ENCODE results near the gene APOC1.
"Not testable (repeated sequence)": the region's sequence is repeated elsewhere in the genome, so short reads cannot be mapped to it uniquely, and the experiment has no call there.

The APOC1 gene

DNA sequence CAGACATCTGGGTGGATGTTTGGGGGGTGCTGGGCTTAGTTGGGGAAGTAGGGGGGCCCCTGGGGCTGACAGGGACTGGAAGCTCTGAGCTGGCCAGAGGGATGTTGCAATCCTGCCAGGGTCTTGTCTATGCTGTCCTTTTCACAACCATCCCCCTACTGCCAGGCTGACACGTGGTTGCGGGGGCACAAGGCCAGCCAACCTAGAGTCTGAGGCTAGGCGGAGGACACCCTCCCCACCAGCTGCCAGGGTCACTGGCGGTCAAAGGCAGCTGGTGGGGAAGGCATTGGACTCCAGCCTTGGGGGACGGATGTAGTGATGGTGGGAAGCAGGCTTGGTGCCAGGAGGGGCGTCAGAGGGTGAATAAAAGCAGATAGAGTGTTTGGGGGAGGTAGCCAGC lies 1.6 kb upstream of the APOC1 start:
- DNase-seq (ENCODE audit: low read depth, low spot score) = no peak

DNA sequence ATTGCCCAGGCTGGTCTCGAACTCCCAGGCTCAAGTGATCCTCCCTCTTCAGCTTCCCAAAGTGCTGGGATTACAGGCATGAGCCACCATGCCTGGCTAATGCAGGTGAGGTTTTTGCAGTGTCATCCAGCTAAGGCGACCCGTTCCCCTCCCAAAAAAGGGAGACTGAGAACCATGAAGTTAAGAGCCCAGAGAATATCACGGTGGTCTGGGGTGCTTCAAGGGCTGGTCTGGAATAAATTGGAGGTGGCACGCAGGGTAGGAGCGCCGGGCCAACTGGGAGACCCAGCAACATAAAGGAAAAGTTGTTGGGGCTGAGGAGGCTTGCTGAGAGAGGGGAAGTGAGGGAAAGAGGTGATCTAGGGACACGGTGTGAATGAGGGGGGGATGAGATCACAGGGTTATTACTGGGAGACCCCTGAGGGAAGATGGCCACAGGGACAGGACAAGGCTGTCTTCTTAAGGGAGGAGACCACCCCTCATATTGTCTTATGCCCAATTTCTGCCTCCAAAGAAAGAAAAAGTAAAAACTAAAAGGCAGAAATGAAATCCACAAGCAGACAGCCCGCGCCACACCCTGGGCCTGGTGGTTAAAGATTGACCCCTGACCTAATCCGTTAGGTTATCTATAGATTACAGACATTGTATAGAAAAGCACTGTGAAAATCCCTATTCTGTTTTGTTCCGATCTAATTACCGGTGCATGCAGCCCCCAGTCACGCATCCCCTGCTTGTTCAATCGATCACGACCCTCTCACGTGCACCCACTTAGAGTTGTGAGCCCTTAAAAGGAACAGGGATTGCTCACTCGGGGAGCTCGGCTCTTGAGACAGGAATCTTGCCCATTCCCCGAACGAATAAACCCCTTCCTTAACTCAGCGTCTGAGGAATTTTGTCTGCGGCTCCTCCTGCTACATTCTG lies 636 bp upstream of the APOC1 start:
- not testable (repeated sequence) for DNase-seq (ENCODE audit: low read depth, low spot score)

- DNase-seq (ENCODE audit: low read depth, low spot score) = no peak
These were observed 9.9 kb downstream of the APOC1 start for GRCh38 chr19:44924243-44924725.

DNA sequence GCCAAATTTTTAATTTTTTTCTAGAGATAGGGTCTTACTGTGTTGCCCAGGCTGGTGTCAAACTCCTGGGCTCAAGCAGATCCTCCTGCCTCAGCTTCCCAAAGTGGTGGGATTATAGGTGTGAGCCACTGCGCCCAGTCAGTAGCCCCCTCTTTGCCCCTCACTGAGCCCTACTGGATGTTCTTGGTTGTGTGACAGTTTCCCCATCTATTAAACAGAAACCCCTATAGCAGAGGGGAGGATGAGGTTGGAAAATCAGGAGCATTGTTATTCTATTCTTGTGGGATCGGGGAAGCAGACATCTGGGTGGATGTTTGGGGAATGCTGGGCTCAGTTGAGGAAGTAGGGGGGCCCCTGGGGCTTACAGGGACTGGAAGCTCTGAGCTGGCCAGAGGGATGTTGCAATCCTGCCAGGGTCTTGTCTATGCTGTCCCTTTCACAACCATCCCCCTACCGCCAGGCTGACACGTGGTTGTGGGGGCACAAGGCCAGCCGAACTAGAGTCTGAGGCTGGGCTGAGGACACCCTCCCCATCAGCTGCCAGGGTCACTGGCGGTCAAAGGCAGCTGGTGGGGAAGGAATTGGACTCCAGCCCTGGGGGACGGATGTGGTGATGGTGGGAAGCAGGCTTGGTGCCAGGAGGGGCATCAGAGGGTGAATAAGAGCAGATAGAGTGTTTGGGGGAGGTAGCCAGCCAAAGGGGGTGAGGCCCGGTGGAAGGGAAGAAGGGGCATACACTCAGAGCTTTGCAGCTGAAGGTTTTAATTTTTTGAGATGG lies 10.9 kb downstream of the APOC1 start:
- DNase-seq (ENCODE audit: low read depth, low spot score) = peak; percentile 19

DNA sequence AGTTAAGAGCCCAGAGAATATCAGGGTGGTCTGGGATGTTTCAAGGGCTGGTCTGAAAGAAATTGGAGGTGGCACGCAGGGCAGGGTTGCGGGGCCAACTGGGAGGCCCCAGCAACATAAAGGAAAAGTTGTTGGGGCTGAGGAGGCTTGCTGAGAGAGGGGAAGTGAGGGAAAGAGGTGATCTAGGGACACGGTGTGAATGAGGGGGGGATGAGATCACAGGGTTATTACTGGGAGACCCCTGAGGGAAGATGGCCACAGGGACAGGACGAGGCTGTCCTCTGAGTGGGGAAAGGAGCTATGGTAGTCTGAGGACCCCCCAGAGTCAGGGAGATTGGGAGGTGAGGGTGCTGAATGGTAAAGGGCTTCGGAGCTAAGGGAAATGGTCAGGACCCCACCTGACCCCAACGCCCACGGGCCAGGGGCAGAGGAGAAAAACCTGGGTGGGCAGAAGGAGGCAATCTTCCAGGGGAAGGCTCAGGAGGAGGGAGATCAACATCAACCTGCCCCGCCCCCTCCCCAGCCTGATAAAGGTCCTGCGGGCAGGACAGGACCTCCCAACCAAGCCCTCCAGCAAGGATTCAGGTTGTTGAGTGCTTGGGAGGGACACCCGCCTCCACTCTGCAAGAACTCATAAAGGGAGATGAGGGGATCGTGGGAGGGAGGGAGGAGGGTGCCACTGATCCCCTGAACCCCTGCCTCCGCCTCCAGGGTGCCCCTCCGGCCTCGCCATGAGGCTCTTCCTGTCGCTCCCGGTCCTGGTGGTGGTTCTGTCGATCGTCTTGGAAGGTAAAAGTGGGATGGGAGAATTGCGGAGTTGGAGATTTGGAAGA lies 12.1 kb downstream of the APOC1 start:
- not testable (repeated sequence) for DNase-seq (ENCODE audit: low read depth, low spot score)

GRCh38 chr19:44927746-44928145 lies 13.3 kb downstream of the APOC1 start:
- DNase-seq (ENCODE audit: low read depth, low spot score) = peak; percentile 68

DNA sequence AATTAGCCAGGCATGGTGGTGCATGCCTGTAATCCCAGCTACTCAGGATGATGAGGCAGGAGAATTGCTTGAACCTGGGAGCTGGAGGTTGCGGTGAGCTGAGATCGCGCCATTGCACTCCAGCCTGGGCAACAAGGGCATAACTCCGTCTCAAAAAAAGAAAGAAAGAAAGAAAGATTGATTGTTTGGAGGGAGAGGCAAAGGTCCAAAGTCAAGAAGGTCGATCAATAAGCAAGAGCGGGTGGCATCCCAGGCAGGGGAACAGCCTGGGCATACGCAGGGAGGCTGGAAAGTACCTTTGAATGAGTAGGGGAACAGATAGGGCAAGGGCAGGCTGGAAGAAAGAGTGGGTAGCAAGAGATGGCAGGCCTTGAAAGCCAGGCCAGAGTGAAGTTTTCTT lies 15.7 kb downstream of the APOC1 start:
- no peak for DNase-seq (ENCODE audit: low read depth, low spot score)

DNA sequence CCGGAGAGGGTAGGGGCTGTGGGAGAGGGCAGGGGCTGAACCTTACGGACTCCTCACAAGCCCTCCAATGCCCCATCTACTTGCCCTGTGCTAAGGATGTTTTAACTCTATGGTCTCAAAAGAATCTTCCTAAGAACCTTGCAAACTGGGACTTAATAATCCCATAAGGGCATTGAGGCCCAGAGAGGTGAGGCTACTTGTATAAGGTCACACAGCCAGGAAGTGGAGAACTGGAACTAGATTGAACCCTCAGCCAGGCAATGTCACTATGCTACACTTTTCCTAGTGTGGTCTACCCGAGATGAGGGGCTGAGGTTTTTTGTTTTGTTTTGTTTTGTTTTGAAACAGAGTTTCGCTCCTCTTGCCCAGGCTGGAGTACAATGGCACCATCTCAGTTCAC lies 17.1 kb downstream of the APOC1 start:
- DNase-seq (ENCODE audit: low read depth, low spot score) = no peak

DNA sequence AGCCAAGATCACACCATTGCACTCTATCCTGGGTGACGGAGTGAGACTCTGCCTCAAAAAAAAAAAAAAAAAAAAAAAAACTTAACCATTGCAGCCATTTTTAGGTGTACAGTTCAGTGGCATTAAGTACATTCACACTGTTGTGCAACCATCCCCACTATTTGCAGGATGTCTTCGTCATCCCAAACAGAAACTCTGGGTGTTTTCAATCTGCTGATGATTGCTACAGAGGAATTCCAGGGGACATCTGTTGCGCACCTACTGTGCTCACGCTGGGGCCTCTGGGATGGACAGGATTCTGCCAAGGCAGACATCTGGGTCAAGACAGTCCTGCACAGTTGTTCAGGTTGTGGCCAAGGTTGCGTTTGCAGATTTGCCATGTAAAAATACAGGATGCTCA lies 25.3 kb downstream of the APOC1 start:
- no peak for DNase-seq (ENCODE audit: low read depth, low spot score)

DNA sequence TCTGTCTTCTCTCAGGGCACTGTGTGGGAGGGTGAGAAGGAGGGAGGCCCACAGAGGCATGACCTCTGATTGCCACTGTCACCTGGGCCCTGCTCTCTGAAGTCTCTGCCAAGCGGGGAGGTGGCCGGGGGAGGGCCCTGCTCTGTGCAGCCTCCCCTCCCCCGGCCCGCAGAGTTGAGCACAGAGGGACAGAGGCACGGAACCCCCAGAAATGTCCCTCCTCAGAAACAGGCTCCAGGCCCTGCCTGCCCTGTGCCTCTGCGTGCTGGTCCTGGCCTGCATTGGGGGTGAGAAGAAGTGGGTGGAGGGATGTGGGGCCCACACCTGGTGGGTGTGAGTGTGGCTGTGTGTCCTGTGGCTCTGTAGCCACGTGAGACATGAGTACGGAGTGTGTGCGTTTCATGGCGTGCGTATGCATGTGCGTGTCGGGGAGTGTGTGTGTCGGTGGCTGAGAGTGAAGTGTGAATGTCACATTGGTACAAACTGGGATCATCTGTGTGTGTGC lies 27.7 kb downstream of the APOC1 start, which contains the start of gene APOC4:
Gene APOC4 (plus strand): TSS at position 171 of the 505 bp plus-strand sequence. CDS start 41 bp downstream, at position 212.
- no peak for DNase-seq (ENCODE audit: low read depth, low spot score)

GRCh38 chr19:44943801-44944249 lies 29.4 kb downstream of the APOC1 start:
- no peak for DNase-seq (ENCODE audit: low read depth, low spot score)

- DNase-seq (ENCODE audit: low read depth, low spot score) = no peak
These were observed 32.7 kb downstream of the APOC1 start for GRCh38 chr19:44947041-44947581.

DNA sequence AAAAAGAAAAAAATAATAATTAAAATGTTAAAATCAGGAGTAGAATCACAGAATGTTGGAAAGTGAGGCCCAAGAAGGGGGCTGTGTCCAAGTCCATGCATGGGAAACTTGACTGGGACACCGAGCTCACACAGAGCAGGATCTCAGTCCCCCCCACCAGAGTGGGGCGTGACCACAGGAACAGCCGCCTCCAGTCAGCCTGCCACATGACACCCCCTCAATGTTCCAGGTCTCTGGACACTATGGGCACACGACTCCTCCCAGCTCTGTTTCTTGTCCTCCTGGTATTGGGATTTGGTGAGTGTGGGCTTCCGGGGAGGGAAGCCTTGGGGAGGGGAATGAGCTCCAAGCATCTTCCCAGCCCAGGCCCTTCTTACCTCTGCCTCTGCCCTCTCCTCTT lies 33.8 kb downstream of the APOC1 start:
- no peak for DNase-seq (ENCODE audit: low read depth, low spot score)

DNA sequence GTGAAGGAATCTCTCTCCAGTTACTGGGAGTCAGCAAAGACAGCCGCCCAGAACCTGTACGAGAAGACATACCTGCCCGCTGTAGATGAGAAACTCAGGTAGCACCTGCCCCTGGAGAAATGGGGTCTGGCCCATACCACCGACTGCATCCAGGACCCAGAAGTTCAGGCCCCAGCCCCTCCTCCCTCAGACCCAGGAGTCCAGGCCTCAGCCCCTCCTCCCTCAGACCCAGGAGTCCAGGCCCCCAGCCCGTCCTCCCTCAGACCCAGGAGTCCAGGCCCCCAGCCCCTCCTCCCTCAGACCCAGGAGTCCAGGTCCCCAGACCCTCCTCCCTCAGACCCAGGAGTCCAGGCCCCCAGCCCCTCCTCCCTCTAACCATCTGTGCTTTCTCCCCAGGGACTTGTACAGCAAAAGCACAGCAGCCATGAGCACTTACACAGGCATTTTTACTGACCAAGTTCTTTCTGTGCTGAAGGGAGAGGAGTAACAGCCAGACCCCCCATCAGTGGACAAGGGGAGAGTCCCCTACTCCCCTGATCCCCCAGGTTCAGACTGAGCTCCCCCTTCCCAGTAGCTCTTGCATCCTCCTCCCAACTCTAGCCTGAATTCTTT lies 34.5 kb downstream of the APOC1 start:
- no peak for DNase-seq (ENCODE audit: low read depth, low spot score)

DNA sequence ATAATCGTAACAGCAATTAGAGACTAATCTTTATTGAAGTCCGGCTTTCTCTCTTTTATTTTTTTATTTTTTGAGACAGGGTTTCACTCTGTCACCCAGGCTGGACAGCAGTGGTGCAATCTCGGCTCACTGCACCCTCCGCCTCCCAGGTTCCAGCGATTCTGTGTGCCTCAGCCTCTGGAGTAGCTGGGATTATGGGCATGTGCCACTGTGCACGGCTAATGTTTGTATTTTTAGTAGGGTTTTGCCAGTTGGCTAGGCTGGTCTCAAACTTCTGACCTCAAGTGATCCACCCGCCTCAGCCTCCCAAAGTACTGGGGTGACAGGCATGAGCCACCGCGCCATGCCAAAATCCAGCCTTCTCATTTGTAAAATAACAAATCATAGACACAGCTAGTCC lies 35.1 kb downstream of the APOC1 start:
- no peak for DNase-seq (ENCODE audit: low read depth, low spot score)

- peak; percentile 87 for DNase-seq (ENCODE audit: low read depth, low spot score)
These were observed 37.1 kb downstream of the APOC1 start for GRCh38 chr19:44951179-44952159.

DNA sequence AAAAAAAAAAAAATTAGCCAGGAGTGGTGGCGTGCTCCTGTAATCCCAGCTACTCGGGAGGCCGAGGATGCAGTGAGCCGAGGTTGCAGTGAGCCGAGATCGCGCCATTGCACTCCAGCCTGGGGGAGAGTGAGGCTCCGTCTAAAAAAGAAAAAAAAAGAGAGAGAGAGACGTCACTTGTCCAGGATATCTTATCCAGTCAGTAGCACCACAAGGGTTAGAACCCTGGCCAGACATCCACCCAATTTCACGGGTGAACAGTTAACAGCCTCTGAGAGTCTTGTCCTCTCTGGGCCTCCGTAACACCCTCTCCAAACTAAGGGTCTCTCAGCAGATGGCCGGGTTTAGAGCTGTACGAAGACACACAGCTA lies 39.9 kb downstream of the APOC1 start:
- DNase-seq (ENCODE audit: low read depth, low spot score) = no peak

GRCh38 chr19:44954649-44955504 lies 40.5 kb downstream of the APOC1 start, which contains the start of gene CLPTM1:
CLPTM1 (plus strand) TSS chr19:44955380; CDS start chr19:44955396, 16 bp downstream.
- peak; percentile 98 for DNase-seq (ENCODE audit: low read depth, low spot score)
